Endothelial cell of umbilical vein (primary cell): Measurements from ENCODE around the gene SPG11.

Experiments
- CTCF ChIP-seq, 2 donors: IDR thresholded peaks; 1 replicate in 1 of 2; 2 replicates in 1 of 2; pipeline ENCODE4 v1.5.1; 2011; ENCODE audit warnings: low read length in 2 of 2, mild to moderate bottlenecking in 2 of 2, moderate library complexity in 2 of 2, control low read depth in 1 of 2, inconsistent platforms in 1 of 2, low read depth in 1 of 2; ENCODE audit not compliant: insufficient read depth in 1 of 2; ENCODE audit errors: extremely low read depth in 1 of 2
- EZH2 ChIP-seq: IDR thresholded peaks from 2 replicates; pipeline ENCODE4 v1.6.1; 2012; ENCODE audit warnings: borderline replicate concordance, low read depth, mild to moderate bottlenecking, moderate library complexity, low read length, inconsistent platforms; ENCODE audit not compliant: severe bottlenecking
- MAX ChIP-seq: IDR thresholded peaks from 2 replicates; pipeline ENCODE4 v1.6.1; 2011; ENCODE audit not compliant: insufficient read depth, insufficient read length
- POLR2A ChIP-seq: IDR thresholded peaks from 2 replicates; pipeline ENCODE4 v1.6.1; 2012; ENCODE audit warnings: low read depth, mild to moderate bottlenecking, control low read depth, low read length
- POLR2AphosphoS5 ChIP-seq: IDR thresholded peaks from 2 replicates; pipeline ENCODE4 v1.6.1; 2012; ENCODE audit warnings: low read depth, mild to moderate bottlenecking, control low read depth, low read length, moderate library complexity; ENCODE audit not compliant: insufficient read depth

- TF ChIP-seq POLR2AphosphoS5 (no peak), CTCF (IDR thresholded peaks at IDR 0.05; ENCODE audit: extremely low read depth in 1 of 2, insufficient read depth in 1 of 2, low read depth in 1 of 2, low read length in 2 of 2) (no peak), MAX (no peak), EZH2 (no peak), POLR2A (no peak)
Observed at GRCh38 chr15:44706946-44707636, 43.6 kb upstream of the SPG11 start.
